ENCODE data around the gene HES3.

The HES3 gene

DNA sequence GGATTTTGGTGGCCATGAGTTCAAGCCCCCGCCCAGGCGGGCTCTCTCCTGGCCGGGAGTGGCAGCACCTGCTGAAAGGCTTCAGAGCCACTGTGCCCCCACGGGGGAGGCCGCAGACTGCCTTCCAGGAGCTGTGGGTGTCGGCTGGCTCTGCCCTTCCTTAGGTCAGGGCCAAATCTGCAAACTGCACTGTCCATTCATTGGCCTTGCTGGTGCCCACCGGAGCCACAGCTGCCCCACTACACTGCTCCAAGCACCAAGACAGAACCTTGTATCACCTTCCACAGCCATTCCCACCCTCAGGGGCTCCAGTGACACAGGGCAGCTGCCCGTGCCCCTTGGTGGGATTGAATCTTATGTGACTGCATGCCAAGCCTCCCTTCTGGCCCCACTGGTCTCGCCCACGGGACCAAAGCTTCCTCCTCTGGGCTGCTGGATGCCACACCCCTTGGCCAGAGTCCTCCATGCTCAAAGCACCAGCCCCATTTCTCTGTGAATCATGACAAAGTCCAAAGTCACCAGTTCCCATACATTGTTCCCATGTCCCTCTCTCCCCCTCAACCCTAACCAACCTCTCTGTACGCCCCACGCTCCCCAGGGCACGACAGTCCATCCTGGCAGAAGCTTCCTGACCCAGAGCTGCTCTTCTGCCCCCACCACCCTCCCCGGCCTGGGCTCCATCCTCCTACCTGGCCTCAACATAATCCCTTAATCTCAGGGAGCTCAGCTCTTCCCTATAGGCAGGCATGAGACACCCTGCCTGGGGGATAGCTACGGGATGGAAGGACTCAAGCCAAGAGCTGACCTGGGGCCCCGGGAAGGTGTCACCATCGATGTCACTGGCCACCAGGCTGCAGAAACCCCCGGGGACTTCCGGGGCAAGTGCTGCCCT is 37.8 kb downstream of the HES3 start:
- Histone ChIP-seq H3K27ac (ENCODE audit: low read length) (no peak overlapping the region), H4K20me1 (ENCODE audit: insufficient read depth, low read length) (no peaks in the 10 kb centered on the region)

DNA sequence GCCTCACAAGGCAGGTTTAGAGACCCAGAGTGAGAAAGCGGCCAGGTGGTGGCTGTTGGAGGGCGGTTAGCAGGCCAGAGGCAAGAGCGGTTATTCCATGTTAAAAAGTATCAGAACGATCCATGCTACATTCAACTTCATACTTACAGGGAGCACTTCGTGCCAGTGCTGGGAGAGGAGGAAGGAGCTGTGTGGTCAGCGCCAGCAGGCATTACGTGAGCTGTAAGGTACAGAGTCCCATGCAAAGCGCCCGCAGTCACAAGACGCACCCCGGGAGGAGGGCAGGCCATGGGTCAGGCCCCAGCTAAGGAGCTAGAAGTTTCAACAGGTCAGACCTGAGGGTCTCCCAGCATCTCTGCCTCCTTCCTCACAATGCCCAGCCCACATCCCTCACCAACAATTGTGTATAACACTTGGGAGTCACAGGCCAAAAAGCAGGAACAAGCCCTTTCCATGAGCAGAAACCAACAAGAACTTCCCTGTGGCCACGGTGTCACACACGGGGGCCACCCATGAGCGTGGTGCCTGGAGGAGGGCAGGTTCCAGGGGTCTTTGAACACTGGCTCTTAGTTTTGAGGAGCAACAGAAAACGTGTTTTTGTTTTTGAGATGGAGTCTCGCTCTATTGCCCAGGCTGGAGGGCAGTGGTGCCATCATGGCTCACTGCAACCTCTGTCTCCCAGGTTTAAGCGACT is 38.7 kb downstream of the HES3 start:
- Histone ChIP-seq H4K20me1 (ENCODE audit: insufficient read depth, low read length) (no peaks in the 10 kb centered on the region), H3K9me3 (ENCODE audit: insufficient read depth, low read length) (no peaks in the 10 kb centered on the region), H3K79me2 (ENCODE audit: low read length) (no peaks in the 10 kb centered on the region), H3K36me3 (replicated peaks; ENCODE audit: low read depth, low read length) (no peaks in the 10 kb centered on the region), H3K9ac (ENCODE audit: low read length) (no peak overlapping the region), H3K4me1 (ENCODE audit: low read length) (no peaks in the 10 kb centered on the region), H3K4me3 (ENCODE audit: low read length) (no peak overlapping the region), H3K27ac (ENCODE audit: low read length) (no peak overlapping the region), H3K27me3 (ENCODE audit: low read depth, low read length) (no peaks in the 10 kb centered on the region), H3K4me2 (ENCODE audit: low read length) (no peak overlapping the region), H2AFZ (ENCODE audit: low read depth, low read length) (no peak overlapping the region)
- TF ChIP-seq, protein P1, sequence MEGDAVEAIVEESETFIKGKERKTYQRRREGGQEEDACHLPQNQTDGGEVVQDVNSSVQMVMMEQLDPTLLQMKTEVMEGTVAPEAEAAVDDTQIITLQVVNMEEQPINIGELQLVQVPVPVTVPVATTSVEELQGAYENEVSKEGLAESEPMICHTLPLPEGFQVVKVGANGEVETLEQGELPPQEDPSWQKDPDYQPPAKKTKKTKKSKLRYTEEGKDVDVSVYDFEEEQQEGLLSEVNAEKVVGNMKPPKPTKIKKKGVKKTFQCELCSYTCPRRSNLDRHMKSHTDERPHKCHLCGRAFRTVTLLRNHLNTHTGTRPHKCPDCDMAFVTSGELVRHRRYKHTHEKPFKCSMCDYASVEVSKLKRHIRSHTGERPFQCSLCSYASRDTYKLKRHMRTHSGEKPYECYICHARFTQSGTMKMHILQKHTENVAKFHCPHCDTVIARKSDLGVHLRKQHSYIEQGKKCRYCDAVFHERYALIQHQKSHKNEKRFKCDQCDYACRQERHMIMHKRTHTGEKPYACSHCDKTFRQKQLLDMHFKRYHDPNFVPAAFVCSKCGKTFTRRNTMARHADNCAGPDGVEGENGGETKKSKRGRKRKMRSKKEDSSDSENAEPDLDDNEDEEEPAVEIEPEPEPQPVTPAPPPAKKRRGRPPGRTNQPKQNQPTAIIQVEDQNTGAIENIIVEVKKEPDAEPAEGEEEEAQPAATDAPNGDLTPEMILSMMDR (IDR thresholded peaks at IDR 0.05; ENCODE audit: low read depth, low read length) = no peak
- no peak for TF ChIP-seq EZH2phosphoT487 (IDR thresholded peaks at IDR 0.05; ENCODE audit: low read depth)

More for the DNA sequence above, 37.8 kb downstream of the HES3 start:
- no peak overlapping the region for H3K4me2 ChIP-seq (ENCODE audit: low read length)
- no peak for TF ChIP-seq EZH2phosphoT487 (IDR thresholded peaks at IDR 0.05; ENCODE audit: low read depth)
- TF ChIP-seq, protein P1 (IDR thresholded peaks at IDR 0.05; ENCODE audit: low read depth, low read length) = no peak
- H3K27me3 ChIP-seq (ENCODE audit: low read depth, low read length) = no peaks in the 10 kb centered on the region
- no peaks in the 10 kb centered on the region for H3K36me3 ChIP-seq (replicated peaks; ENCODE audit: low read depth, low read length)
- no peaks in the 10 kb centered on the region for H3K4me1 ChIP-seq (ENCODE audit: low read length)
- no peak overlapping the region for H3K9ac ChIP-seq (ENCODE audit: low read length)
- no peaks in the 10 kb centered on the region for H3K79me2 ChIP-seq (ENCODE audit: low read length)
- H2AFZ ChIP-seq (ENCODE audit: low read depth, low read length) = no peak overlapping the region
- no peaks in the 10 kb centered on the region for H3K9me3 ChIP-seq (ENCODE audit: insufficient read depth, low read length)
- H3K4me3 ChIP-seq (ENCODE audit: low read length) = no peak overlapping the region

DNA sequence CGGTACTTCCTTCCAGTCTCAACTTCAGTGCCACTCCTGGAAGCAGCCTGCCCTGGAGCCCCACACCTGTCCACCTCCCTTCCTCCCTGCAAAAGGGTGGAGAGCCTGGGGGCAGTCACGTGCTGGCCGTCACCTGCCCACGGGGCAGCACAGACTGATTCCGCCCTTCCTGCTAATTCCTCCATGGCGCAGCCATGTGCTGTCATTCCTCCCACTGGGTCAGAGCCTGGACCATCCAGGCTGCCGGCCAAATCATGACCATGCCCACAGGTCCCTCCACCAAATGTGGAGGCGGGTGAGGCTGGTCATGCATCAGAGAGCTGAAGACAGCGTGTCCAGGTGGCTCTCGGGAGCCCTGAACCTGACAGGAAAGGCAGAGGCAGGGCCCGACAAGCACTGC is 41.4 kb downstream of the HES3 start:
- no peaks in the 10 kb centered on the region for H3K36me3 ChIP-seq (replicated peaks; ENCODE audit: low read depth, low read length)

More for the DNA sequence above, 41.4 kb downstream of the HES3 start:
- Histone ChIP-seq H4K20me1 (ENCODE audit: insufficient read depth, low read length) (no peaks in the 10 kb centered on the region), H3K27me3 (ENCODE audit: low read depth, low read length) (no peaks in the 10 kb centered on the region), H3K4me2 (ENCODE audit: low read length) (no peak overlapping the region), H3K4me1 (ENCODE audit: low read length) (peaks cover 5% of the 10 kb centered on the region), H3K4me3 (ENCODE audit: low read length) (no peak overlapping the region), H3K9me3 (ENCODE audit: insufficient read depth, low read length) (no peaks in the 10 kb centered on the region), H3K27ac (ENCODE audit: low read length) (no peak overlapping the region), H3K9ac (ENCODE audit: low read length) (no peak overlapping the region), H2AFZ (ENCODE audit: low read depth, low read length) (no peak overlapping the region), H3K79me2 (ENCODE audit: low read length) (no peaks in the 10 kb centered on the region)
- no peak for TF ChIP-seq EZH2phosphoT487 (IDR thresholded peaks at IDR 0.05; ENCODE audit: low read depth)
- TF ChIP-seq, protein P1 (IDR thresholded peaks at IDR 0.05; ENCODE audit: low read depth, low read length) = no peak

Measured in OCI-LY3 (cell line).